ENCODE results near the gene IKZF4.
"Not testable (repeated sequence)": the region's sequence is repeated elsewhere in the genome, so short reads cannot be mapped to it uniquely, and the experiment has no call there.

IKZF4 gene
- 3.1 to 4.4 reads per million in 2 donors for total RNA-seq

GRCh38 chr12:56020423-56021184 is at the start of gene IKZF4:
Gene IKZF4 (plus strand): TSS chr12:56021043. CDS start chr12:56021494, 451 bp downstream.
- DNase-seq = peak in 1 of 5 experiments; percentile 60

GRCh38 chr12:55972042-55972441 is 48.8 kb upstream of the IKZF4 start:
- peak in 1 of 5 experiments; percentile 23 for DNase-seq

GRCh38 chr12:55972456-55972855 is 48.4 kb upstream of the IKZF4 start:
- no peak for DNase-seq

- peak in 1 of 5 experiments; percentile 80 for DNase-seq
These were observed 47.8 kb upstream of the IKZF4 start for GRCh38 chr12:55972911-55973598.

- peak; percentile 87 to 100 (median 97) for DNase-seq
These were observed 47.1 kb upstream of the IKZF4 start, which contains the start of gene RAB5B for GRCh38 chr12:55973599-55974307. Gene RAB5B (plus strand): TSS chr12:55974078. CDS start chr12:55986961, 12,883 bp downstream.

GRCh38 chr12:55974308-55974730 is 46.5 kb upstream of the IKZF4 start:
- DNase-seq = peak in 2 of 5 experiments; percentile 32 to 57

- DNase-seq = no peak
These were observed 42.5 kb upstream of the IKZF4 start for GRCh38 chr12:55978393-55978792.

- no peak for DNase-seq
These were observed 41.8 kb upstream of the IKZF4 start for GRCh38 chr12:55979069-55979468.

- not testable (repeated sequence) for DNase-seq
These were observed 39.0 kb upstream of the IKZF4 start for GRCh38 chr12:55981882-55982281.

GRCh38 chr12:55982319-55982936 is 38.4 kb upstream of the IKZF4 start:
- no peak for DNase-seq

GRCh38 chr12:55983232-55983842 is 37.5 kb upstream of the IKZF4 start:
- no peak for DNase-seq

- DNase-seq = no peak
These were observed 36.0 kb upstream of the IKZF4 start for GRCh38 chr12:55984861-55985260.

GRCh38 chr12:55985341-55985740 is 35.5 kb upstream of the IKZF4 start:
- no peak for DNase-seq

GRCh38 chr12:55985976-55986375 is 34.9 kb upstream of the IKZF4 start:
- DNase-seq = not testable (repeated sequence)

GRCh38 chr12:55991110-55991509 is 29.7 kb upstream of the IKZF4 start:
- no peak for DNase-seq

GRCh38 chr12:55993230-55993853 is 27.5 kb upstream of the IKZF4 start:
- DNase-seq = no peak

GRCh38 chr12:55995366-55995765 is 25.5 kb upstream of the IKZF4 start:
- no peak for DNase-seq

- DNase-seq = peak in 4 of 5 experiments; percentile 38 to 74 (median 48)
These were observed 24.6 kb upstream of the IKZF4 start for GRCh38 chr12:55996201-55996714.

- peak in 1 of 5 experiments; percentile 44 for DNase-seq
These were observed 23.9 kb upstream of the IKZF4 start, which contains the start of gene SUOX for GRCh38 chr12:55996715-55997534. Gene SUOX (plus strand): TSS chr12:55997276. CDS start chr12:56002222, 4,946 bp downstream.

- no peak for DNase-seq
These were observed 23.3 kb upstream of the IKZF4 start for GRCh38 chr12:55997535-55997859.
